Fibroblast of skin of abdomen (primary cell): ENCODE data around the gene PLK3.
A peak's percentile ranks its signal among the peaks of the same experiment; 100 is the strongest.
"Not testable (repeated sequence)": the region's sequence is repeated elsewhere in the genome, so short reads cannot be mapped to it uniquely, and the experiment has no call there.

ENCODE experiments used
- DNase-seq: peaks from one replicate; pipeline ENCODE4 v3.0.0-alpha.2; 2013

PLK3 gene

GRCh38 chr1:44787506-44787905 lies 12.7 kb upstream of the PLK3 start:
- DNase-seq = no peak

DNA sequence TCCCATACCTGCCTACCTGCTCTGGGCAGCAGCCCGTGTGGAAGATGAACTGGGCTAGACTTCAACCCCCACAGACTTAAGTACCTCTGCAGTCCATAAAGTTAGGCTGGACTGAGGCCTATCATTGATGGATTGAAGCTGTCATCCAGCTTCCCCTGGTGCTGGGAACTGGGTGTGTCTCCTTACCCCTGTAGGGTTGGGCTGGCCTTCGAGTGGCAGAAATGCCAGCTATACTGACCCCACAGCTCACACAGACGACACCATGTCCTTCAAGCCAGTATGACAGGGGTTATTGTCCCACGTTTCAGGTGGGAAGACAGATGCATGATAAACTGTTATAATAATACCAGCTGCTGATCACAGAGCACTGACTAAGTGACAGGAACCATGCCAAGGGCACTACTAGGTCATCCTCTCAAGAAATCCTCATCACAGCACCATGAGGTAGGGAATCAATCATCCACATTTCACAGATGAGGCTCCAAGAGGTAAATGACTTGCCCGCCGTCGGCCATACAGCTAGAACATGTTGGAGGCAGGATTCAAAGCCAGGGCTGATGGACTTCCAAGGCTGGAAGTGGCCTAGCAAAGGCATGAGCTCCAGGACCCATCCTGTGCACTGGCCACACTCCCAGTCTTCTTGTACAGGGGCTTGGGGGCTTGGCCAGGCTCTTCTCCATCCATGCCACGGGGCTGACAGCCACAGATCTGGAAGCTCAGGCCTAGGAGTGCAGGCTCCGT lies 11.9 kb upstream of the PLK3 start, which contains the start of gene BEST4:
Gene BEST4 (minus strand): TSS at position 51 of the 741 bp plus-strand sequence. CDS start 465 bp downstream, outside the sequence.
- DNase-seq = no peak

DNA sequence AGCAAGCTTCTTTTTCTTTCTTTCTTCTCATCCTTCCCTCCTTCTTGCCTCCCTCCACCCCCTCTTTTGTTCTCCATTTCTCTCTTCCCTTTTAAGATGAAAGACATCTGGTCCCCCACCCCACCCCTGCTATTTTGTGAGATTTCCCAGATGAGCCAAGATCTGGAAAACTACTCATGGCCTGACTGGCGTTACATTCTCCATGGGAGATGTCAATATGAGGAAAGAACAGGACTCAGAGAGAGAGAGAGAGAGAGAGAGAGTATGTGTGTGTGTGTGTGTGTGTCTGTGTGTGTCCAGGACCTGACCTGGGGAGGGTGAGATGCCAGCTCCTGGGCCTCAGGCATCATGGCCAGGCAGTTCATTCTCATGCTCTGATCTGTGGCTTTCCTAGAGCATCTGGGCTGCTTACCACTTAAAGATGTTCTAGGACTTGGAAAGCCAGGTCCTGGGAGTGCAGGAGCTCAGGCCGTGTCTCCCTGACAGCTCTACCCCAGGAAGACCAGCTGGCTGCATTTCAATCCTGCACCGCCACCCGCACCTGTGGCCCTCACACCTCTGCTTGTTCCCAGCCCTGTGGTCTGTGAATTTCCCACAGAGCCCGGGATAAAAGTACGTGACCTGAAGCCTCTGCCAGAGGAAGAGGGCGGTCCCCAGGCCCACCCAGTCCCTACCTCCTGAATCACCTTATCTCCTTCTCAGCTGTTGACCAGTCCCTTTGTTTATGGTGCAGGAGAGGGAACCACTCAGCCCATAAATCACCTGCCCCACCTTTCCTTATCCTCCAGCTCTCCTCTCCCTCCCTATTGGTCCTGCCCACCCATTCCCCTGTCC lies 9.0 kb upstream of the PLK3 start:
- no peak for DNase-seq

- no peak for DNase-seq
These were observed 7.3 kb upstream of the PLK3 start for GRCh38 chr1:44792736-44793502.

GRCh38 chr1:44797886-44798285 lies 2.3 kb upstream of the PLK3 start:
- DNase-seq = not testable (repeated sequence)

DNA sequence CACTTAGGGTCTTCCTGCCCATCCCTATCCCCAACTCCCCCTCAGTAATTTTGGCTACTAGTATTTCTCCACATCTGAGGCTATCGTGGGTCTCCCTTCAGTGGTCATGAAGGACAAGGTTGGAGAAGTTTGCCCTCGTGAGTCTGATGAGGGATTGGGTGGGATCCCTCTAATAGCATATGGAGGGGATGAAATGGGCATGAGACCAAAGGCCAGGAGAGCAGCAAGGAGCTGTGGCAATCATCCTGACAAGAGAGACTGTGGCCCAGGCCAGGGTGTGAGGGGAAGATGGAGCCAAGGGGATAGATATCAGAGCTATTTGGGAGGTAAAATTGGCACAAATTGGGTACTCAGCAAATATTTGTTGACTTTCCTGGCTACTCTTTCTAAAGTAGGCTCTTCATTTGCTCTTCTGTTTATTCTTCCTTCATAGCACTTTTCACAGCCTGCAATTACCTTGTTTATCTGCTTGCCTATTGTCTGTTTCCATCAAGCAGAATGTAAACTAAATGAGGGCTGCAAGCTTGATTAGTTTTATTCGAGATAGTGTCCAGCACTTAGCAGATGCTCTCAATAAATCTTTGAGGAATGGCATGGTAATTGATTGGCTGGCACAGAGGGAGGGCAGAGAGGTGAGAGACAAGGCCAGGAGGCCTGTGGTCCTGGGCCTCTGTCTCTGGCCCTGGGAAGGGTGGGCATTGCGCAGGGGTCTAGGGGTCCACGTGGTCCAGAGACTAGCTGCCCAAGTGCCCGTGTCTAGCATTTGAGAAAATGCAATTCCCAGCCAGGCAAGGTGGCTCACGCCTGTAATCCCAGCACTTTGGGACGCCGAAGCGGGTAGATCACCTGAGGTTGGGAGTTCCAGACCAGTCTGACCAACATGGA lies 1.5 kb upstream of the PLK3 start:
- no peak for DNase-seq

- DNase-seq = no peak
These were observed 1.5 kb downstream of the PLK3 start for GRCh38 chr1:44801491-44802305.

GRCh38 chr1:44802306-44803061 lies 2.3 kb downstream of the PLK3 start:
- DNase-seq = no peak

- no peak for DNase-seq
These were observed 2.8 kb downstream of the PLK3 start for GRCh38 chr1:44803062-44803311.

DNA sequence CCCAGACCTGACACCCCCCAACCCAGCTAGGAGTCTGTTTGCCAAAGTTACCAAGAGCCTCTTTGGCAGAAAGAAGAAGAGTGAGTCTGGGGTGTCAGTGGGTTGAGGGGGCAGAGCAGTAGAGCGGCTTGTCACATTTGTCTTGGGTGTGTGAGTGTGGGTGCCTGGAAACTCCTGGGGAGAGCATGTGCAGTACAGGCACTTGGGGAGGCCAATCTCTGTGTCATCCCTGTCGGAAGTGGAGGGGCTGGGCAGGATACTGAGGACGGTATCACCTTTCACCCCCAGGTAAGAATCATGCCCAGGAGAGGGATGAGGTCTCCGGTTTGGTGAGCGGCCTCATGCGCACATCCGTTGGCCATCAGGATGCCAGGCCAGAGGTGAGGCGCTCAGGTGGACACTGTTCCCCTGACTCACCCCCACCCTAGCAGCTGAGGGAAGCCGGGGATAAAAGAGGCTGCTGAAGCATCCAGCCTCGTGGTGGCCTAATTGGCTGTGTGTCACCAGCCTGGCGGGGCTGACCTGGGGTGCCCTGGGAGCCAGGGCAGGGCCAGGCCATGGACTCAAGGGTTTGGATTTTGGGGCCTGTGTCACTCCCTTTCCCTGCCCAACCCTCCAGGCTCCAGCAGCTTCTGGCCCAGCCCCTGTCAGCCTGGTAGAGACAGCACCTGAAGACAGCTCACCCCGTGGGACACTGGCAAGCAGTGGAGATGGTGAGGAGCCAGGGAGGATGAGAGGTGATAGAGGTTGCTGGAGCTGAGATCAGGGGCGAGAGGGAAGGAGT lies 3.3 kb downstream of the PLK3 start:
- DNase-seq = no peak

DNA sequence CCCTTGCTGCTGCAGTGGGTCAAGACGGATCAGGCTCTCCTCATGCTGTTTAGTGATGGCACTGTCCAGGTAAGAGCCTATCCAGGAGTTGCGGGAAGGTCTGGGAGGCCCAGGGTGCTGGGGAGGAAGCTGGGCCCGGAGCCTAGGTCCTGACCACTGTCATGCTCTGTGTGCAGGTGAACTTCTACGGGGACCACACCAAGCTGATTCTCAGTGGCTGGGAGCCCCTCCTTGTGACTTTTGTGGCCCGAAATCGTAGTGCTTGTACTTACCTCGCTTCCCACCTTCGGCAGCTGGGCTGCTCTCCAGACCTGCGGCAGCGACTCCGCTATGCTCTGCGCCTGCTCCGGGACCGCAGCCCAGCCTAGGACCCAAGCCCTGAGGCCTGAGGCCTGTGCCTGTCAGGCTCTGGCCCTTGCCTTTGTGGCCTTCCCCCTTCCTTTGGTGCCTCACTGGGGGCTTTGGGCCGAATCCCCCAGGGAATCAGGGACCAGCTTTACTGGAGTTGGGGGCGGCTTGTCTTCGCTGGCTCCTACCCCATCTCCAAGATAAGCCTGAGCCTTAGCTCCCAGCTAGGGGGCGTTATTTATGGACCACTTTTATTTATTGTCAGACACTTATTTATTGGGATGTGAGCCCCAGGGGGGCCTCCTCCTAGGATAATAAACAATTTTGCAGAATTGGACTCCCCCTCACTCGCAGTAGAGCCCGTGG lies 5.3 kb downstream of the PLK3 start:
- no peak for DNase-seq

- no peak for DNase-seq
These were observed 6.0 kb downstream of the PLK3 start for GRCh38 chr1:44806025-44806703.

- no peak for DNase-seq
These were observed 6.7 kb downstream of the PLK3 start, which contains the start of gene DYNLT4 for GRCh38 chr1:44806704-44807363. DYNLT4 (minus strand) TSS chr1:44807351; CDS start chr1:44806668, 683 bp downstream.

GRCh38 chr1:44807364-44808062 lies 7.3 kb downstream of the PLK3 start:
- peak; percentile 99 for DNase-seq

- DNase-seq = peak; percentile 90
These were observed 8.1 kb downstream of the PLK3 start, which contains the start of gene BTBD19 for GRCh38 chr1:44808063-44808937. BTBD19 (plus strand) TSS chr1:44808523; CDS start chr1:44808821, 298 bp downstream.
